Cardiac septum (tissue), 1 donor: ENCODE results near the gene NF1. TPM values are rescaled to one million over a fixed set of nuclear protein-coding genes. Genes with fewer than 3 reads are reported as not detected.
"Not testable (repeated sequence)": the region's sequence is repeated elsewhere in the genome, so short reads cannot be mapped to it uniquely, and the experiment has no call there.

Experiments used
- DNase-seq: peaks from one replicate; pipeline ENCODE4 v3.0.0-alpha.2; 2020; ENCODE audit warnings: low spot score
- intact Hi-C: fragments of 100-400 bp; cut with DNase I; formaldehyde crosslinking; loops from one replicate; pipeline ENCODE4 v1.14.0; 2022
- total RNA-seq: library from RNA; stranded (reverse); fragmentation: NEBNext Ultra II Directional; extraction: Animal tissue kit (Norgen Biotek cat#: 25700); gene quantifications from one replicate; pipeline ENCODE4 v1.2.1, GENCODE V29; 2021
- donor health status: DM: no; HTN: no; CAD: no.

Gene NF1
- total RNA-seq, 1 donor from 2014 or later, result 53.6 TPM

DNA sequence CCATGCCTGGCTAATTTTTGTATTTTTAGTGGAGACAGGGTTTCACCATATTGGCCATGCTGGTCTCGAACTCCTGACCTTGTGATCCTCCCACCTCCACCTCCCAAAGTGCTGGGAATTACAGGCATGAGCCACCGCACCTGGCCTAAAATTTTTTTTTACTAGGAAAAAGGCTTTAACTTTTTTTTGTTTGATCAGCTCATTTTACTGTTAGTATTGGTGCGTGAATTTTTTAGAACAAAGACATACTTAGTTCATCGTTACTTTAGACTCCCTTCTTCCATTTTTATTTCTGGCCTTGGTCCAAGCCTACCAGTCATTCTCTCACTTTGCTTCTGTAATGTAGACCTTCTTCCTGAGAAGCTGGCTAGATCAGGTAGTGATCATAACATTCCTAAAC, 271.3 kb downstream of the NF1 start:
- no peak for DNase-seq
- intact Hi-C loops, result no loop called here

DNA sequence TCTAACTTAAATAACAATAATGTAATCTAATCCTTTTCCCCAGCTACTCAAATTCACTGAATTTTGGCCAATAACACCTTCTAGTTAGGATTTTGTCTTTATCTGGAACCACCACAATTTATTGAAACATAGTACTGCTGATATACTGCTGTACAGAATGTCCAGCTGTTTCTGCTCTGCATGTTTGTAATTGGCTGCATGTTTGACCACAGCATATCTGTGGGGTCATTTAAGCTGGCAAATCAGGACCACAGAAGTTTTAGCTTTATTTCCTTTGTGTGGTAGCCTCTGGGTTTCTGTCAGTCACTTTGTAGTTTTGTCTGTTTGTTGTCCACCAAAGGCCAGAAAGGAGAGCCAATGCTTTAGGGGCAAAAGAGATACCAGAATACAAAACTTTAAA, 274.5 kb downstream of the NF1 start:
- intact Hi-C loops, result no loop called here
- DNase-seq, result no peak

DNA sequence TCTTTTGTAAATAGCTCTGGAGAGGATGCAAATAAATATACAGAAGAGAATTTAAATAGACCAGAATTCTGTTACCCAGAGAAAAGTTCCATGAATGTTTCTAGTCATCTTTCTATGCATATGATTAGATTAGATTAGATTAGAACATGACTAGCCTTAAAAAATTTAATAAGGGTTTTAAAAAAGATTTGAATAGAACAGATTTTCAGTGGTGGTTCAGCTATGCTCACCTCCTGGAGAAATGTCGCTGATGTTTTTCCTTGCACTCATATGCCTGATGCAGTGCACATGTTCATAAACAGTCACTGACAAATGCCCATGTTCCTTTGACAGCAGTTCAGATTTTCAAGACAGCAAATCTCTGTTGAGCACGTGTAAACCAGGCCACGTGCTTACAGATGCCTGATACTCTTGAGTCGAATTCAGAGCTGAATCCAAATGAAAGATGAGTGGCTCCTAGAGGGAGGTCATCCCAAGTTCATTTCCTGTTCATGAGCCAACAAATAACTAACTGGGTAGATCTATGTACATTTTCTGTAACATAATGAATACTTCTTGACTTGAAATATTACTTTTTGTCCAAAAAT, 276.8 kb downstream of the NF1 start:
- intact Hi-C loops, result loop anchor here (10.0 kb wide), 1 partner anchor 97 kb away; no protein-coding TSS in a partner anchor
- DNase-seq, result no peak

DNA sequence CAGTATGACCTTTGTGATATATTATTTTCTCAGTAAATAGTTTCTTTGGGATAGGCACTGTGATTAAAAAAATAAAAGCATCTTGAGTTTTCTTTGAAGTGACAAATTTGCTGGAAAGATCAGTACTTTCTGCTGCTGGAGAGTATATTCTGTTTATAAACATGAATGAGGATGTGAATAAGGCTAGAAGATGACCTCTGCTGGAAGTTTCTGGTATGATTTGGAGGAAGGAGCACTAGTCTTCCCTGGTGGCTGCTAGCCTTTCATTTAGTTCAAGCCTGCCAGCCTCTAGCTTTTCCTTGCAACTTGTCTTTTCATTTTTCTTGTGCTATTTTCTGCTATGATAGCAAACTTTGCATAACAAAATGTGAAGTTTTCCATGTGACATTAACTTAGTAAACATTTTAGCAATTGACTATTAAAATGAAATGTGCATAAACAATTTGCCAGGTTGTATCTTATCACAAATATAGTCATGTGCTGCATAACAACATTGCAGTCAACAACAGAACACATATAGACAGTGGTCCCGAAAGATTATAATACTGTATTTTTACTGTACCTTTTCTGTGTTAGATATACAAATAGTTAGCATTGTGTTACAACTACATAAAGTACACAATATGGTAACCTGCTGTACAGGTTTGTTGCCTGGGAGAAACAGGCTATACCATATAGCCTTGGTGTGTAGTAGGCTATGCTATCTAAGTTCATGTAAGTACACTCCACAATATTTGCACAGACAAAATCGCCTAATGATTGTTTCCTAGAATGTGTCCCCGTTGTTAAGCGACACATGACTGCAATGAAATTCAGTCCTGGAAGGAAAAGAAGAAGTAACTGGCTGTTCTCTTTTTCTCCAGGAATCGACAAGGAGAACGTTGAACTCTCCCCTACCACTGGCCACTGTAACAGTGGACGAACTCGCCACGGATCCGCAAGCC, 278.6 kb downstream of the NF1 start:
- intact Hi-C loops, result loop anchor here (10.0 kb wide), 1 partner anchor 99 kb away; no protein-coding TSS in a partner anchor
- no peak for DNase-seq

DNA sequence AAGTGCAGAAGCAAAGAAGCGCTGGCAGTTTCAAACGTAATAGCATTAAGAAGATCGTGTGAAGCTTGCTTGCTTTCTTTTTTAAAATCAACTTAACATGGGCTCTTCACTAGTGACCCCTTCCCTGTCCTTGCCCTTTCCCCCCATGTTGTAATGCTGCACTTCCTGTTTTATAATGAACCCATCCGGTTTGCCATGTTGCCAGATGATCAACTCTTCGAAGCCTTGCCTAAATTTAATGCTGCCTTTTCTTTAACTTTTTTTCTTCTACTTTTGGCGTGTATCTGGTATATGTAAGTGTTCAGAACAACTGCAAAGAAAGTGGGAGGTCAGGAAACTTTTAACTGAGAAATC, 279.3 kb downstream of the NF1 start:
- intact Hi-C loops, result loop anchor here (10.0 kb wide), 1 partner anchor 99 kb away; no protein-coding TSS in a partner anchor
- no peak for DNase-seq

DNA sequence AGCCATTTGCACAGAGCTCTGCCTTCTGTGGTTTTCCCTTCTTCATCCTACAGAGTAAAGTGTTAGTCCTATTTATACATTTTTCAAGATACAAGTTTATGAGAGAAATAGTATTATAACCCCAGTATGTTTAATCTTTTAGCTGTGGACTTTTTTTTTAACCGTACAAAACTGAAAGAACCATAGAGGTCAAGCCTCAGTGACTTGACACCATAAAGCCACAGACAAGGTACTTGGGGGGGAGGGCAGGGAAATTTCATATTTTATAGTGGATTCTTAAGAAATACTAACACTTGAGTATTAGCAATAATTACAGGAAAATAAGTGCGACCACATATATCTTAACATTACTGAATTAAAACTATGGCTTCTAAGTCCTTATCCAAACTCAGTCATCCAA, 279.7 kb downstream of the NF1 start:
- intact Hi-C loops, result loop anchor here (10.0 kb wide), 1 partner anchor 100 kb away; no protein-coding TSS in a partner anchor
- no peak for DNase-seq

DNA sequence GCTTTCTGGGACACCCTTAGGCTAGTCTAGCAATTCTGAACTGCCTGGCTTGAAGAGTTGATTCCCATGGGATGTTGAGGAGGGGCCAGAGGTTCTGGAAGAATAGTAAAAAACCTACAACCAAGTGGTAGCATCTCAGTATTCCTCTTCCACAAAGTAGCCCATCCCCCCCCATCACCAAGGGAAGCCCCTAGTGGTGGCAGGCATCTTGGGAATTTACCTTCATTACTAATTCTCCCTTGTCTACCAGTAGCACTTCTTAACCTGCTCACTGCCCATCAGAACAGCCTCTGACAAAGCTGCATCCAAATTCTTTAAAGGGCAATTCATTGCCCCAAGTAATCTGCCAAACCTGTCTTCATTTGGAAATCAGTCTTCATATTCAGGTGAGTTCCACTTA, 283.9 kb downstream of the NF1 start:
- DNase-seq, result no peak
- intact Hi-C loops, result loop anchor here (10.0 kb wide), 1 partner anchor 104 kb away; no protein-coding TSS in a partner anchor

DNA sequence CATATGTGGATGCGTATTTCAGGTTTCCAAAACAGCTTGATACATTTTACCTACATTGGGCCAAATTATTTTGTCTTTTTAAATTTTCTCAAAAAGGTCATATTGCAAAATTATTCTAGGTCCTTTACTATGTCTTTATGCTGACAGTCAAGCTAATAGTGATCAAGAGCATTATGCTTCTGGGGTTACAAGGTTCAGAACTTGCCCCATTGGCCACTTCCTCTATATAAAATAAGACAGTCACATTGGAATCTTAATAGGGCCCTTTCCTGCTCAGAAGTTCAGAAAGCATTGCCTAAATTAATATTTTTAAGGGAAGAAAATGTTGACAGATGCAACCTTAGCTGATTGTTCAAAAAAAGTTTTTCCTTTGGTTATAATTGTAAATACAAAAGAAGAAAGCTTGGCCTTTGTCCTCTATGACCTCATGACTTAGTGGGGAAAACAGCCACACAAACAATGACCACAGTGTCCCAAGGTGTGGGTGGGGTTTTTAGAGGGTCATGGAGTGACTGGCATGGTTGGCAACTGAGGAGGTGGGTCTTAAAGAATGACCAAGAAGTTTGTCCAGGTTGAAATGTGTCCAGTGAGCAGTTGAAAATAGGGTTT, 284.9 kb downstream of the NF1 start:
- intact Hi-C loops, result loop anchor here (10.0 kb wide), 1 partner anchor 105 kb away; no protein-coding TSS in a partner anchor
- no peak for DNase-seq

DNA sequence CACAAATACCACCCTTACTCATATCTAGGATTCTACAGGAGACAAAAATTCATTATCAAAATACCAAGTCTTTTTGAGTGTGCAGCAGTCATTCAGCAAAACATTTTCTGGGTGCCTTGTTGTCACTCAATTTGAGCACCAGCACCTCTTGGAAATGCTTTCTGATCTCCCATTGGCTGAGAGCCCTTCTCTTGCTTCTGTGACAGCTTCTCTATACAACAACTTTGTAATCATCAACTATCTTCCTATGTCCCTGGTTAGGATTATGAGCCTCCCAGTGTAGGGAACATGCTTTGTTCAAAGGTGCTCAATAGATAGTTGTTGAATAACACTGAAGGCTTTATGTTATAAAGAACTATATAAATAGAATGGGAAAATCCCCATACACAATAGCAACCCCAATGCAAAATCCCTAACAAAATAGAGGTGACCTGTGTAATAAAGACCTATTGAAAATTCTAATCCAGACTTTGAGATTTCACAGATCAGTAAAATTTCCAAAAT, 286.4 kb downstream of the NF1 start:
- intact Hi-C loops, result no loop called here
- DNase-seq, result no peak

DNA sequence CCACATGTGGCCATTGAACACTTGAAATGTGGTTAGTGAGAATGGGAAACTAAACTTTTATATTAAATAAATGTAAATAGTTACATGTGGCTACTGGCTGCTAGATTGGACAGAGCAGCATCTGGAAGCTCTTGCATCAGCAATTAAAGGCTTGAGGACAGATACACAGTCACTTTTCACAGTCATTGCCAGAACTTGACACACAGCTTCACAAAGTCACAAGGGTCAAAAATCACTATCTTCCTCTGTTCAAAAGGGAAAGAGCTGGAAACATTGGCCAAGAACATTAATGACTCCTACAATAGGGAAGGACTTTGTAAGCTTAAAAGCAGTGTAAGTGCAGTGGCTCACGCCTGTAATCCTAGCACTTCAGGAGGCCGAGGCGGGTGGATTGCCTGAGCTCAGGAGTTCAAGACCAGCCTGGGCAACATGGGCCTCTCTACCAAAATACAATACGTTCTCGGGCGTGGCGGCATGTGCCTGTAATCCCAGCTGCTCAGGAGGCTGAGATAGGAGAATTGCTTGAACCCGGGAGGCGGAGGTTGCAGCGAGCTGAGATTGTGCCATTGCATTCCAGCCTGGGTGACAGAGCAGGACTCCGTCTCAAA, 288.0 kb downstream of the NF1 start:
- DNase-seq, intact Hi-C loops: not testable (repeated sequence)

DNA sequence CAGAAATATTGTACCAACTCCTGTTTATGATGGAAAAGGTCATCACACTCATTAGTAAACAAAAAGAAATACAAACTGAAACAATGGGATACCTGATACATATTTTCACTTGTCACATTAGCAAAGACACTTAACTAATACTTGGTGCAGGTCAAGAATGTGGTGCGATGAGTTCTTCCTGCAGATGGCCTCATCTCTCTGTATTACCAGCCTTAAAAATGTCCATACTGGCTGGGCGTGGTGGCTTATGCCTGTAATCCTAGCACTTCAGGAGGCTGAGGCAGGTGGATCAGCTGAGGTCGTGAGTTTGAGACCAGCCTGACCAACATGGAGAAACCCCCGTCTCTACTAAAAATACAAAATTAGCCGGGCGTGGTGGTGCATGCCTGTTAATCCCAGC, 288.7 kb downstream of the NF1 start:
- intact Hi-C loops, DNase-seq: not testable (repeated sequence)

DNA sequence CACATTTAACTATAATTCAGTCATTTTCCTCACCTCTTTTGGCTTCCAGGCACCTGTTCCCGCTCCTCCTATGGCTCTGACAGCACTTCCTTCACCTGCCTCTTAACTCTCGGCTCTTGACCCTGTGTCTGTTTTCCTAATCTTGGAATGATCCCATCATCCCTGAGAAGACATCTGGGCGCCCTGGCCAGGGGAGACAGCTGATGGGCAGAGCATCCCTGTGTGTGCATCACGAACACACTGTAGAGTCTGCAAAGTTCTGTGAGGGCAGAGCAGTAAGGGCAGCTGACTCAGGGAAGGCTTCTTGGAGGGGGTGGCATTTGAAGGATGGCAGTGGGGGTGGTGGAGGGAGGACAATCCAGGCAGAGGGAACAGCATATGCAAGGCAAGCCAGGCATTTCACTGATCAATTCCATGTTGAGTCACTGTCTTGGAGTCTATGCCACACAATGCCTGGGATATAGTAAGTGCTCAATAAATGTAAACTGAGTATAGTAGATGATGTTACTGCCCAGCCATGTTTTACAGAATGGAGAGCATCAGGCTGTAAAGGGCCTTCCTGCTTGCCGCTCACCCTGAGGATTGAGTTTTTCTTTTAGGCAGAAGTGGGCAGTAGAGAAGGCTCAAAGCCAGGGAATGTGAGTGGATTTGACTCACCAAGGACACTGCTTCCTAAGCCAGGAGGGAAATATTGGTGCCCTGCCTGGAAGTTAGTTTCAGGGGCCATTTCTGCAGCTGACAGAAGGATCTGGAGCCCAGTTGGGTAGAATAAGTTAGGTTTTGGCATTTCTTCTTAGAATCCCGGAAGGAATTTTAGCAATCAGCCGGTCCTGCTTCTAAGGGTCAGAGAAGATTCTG, 290.9 kb downstream of the NF1 start:
- DNase-seq, result no peak
- intact Hi-C loops, result no loop called here

DNA sequence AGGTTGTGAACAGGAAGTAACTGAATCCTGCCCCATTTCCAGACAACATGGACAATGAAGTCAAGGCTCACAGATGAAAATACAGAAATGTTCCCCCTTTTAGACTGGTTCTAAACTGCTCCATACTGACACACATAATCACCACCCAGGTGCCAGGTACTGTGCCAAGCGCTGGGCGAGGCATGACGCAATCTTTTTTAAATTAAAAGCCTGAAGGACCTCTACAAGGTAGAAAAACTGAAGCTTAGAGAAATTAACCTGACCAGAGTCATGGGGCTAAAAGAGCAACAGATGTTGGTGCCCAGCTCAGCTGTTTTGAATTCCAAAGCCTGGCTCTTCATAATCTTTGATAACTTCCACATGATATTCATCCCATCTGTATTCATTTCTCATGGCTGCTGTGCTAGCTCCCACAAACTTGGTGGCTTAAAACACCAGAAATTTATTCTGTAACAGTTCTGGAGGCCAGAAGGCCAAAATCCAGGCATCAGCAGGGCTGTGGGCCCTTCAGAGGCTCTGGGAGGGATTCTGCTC, 291.8 kb downstream of the NF1 start:
- intact Hi-C loops, result no loop called here
- DNase-seq, result no peak

DNA sequence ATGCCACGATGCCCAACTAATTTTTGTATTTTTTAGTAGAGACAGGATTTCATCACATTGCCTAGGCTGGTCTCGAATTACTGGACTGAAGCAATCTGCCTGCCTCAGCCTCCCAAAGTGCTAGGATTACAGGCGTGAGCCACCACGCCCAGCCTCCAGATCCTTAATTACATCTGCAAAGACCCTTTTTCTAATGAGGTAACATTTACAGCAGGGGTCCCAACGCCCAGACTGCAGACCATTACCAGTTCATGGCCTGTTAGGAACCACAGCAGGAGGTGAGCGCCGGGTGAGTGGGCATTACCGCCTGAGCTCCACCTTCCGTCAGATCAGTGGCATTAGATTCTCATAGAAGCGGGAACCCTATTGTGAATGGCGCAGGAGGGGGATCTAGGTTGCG, 292.7 kb downstream of the NF1 start:
- intact Hi-C loops, result no loop called here
- DNase-seq, result no peak

DNA sequence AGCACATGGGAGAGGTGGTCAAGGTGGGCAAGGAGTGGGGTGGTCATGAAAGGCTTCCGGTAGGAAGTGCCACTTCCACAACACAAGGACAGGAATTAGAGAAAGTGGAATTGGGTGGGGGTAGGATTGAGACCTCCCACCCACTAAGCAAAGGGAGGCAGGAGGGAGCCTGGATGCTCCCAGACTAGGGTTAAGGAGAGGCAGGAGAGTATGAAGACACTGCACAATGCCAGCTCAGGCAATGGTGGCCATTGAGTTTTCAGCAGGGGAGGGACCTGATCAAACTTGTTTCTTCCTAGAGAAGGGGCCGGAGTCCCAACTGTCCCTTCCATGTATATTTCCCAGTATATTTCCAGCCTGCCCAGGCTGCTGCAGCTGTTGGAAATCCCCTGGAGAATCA, 293.6 kb downstream of the NF1 start:
- intact Hi-C loops, result no loop called here
- DNase-seq, result no peak

DNA sequence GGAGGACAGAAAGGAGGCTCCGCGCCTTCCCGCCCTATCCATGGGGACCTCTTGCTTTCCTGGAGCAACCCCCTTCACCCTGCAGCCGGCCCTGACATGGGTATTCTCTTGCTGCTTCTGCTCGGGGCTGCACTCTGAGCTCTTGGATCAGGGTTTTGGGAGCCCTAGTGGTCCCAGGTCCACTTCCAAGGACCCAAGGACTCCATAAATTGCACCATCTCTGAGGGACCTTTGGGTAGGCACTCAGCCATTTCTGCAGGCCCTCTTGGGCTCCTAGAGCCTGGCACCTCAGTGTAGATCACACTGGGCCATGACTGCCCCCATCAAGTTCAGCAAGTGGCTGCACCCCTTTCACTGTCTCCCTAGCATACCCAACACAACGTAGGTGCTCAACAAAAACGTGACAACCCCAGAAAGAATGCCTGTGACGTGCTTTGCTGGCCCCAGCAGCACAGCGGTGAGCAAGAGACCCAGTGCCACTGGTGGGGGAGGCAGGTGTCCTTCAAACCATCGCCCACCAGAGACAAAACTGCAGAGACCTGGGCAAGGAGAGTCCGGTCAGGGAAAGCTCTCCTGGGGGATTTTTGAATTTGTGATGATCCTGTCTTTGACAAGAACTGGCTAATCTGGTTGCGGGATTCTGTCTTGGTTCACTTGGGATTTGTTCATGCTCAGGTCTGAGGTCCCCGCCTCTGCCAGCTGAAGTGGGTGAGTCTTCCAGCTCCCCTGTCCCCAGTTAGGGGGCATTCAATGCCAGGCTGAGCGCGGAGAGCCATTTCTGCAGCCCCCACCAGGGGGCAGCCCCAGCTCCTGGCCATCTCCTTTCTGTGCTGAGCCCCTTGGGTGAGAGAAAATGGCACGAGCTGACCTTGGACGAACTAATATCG, 294.2 kb downstream of the NF1 start:
- no peak for DNase-seq
- intact Hi-C loops, result no loop called here

DNA sequence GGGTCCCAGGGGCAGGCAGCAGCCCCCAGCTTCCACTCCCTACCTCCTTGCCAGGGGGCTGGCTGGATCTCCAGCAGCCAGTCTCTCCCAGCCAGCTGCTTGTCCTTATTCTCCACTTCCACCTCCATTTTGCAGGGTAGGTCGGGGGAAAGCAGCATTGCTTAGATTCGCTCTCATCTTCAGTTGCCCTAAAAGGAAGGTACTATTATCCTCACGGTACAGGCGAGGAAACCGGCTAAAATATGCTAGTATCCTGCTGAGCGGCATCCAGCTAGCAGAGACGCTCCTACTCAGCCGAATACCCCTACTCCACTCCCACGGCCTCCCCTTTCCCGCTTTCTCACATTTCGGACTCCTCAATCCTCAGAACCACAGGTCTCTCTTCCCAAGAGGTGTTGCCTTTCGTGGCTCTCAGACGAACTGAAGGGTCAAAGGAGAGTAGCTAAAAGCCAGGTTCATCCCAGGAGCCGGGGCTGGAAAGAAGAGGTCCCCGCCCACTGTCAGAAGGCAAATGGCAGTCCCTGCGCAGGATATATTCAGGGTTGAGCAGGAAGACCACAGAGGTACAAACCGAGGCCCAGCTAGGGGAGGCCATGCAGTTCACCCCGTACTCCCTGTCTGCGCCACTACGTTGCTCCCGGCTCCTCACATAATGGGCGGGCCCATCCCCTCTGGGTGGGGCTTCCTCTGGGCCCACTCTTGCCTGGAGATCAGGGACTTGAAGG, 295.0 kb downstream of the NF1 start:
- intact Hi-C loops, result no loop called here
- no peak for DNase-seq
